Right cardiac atrium (tissue), 5 donors: ENCODE results near the gene PYROXD2. TPM values are rescaled to one million over a fixed set of nuclear protein-coding genes. Genes with fewer than 3 reads are reported as not detected.
A peak's percentile ranks its signal among the peaks of the same experiment; 100 is the strongest.

Experiments used
- ATAC-seq, 2 donors: fragments of 200-7000 bp; cut with Tn5 transposase; one replicate each; pipeline versions ENCODE4 v1.8.0 to v1.9.1; 2020; ENCODE audit warnings: moderate library complexity in 2 of 2, mild to moderate bottlenecking in 1 of 2
- DNase-seq, 3 donors: peaks; one replicate each; pipeline ENCODE4 v3.0.0-alpha.2; 2020
- H3K27ac ChIP-seq: one replicate; pipeline ENCODE4 v1.5.1; 2013; ENCODE audit warnings: mild to moderate bottlenecking, low read length, control low read depth, moderate library complexity
- H3K27me3 ChIP-seq: one replicate; pipeline ENCODE4 v1.6.1; 2013; ENCODE audit not compliant: control insufficient read depth, insufficient read depth
- H3K4me1 ChIP-seq: one replicate; pipeline ENCODE4 v1.6.1; 2013; ENCODE audit warnings: low read length; ENCODE audit not compliant: control insufficient read depth, insufficient read depth
- H3K4me3 ChIP-seq: one replicate; pipeline ENCODE4 v1.5.1; 2013; ENCODE audit warnings: low read length, control low read depth
- H3K9me3 ChIP-seq: one replicate; pipeline ENCODE4 v1.6.1; 2013; ENCODE audit warnings: low read length; ENCODE audit not compliant: control insufficient read depth
- WGBS: extraction: QIAGEN DNeasy Blood & Tissue Kit; methylation state at CpG from one replicate; pipeline ENCODE4 v1.1.7; 2013; 5-methylcytosine and 5-hydroxymethylcytosine counted together
- intact Hi-C, 4 donors: fragments of 100-400 bp; cut with DNase I; formaldehyde crosslinking; loops; one replicate each; pipeline versions ENCODE4 v1.11.0 to v1.14.0; 2022 to 2023
- long read RNA-seq, 4 donors: library from polyadenylated mRNA; unstranded; transcript quantifications; one replicate each; pipeline ENCODE4 v2.0.0, GENCODE V29; 2020 to 2021
- polyA plus RNA-seq: library from polyadenylated mRNA; stranded (reverse); fragments of 200-250 nt; gene quantifications from one replicate; pipeline ENCODE4 v1.2.3, GENCODE V29; 2013
- total RNA-seq, 4 donors: library from RNA; stranded (reverse); fragmentation: NEBNext Ultra II Directional; extraction: Animal tissue kit (Norgen Biotek cat#: 25700); gene quantifications; one replicate each; pipeline ENCODE4 v1.2.1, GENCODE V29; 2021
- donor health status: healthy with polysubstance abuse.
- donor health status: DM: no; HTN: yes; CAD: no.
- donor health status: DM: no; HTN: no; CAD: no.
- donor health status: DM: no; HTN: yes; CAD: no; lungs with severe emphysema.
- donor health status: DM: yes; HTN: yes; CAD: no.

Gene PYROXD2
- total RNA-seq (10 to 100 TPM in 1 of 4 donors, 1 to 10 TPM in 3; 5.3 to 10.8 (median 7.6) TPM), polyA plus RNA-seq (7.9 TPM)
- long read RNA-seq, donor 1, transcript PYROXD2-201 (16 exons, 2,028 nt), result major isoform, 10 of 20 reads
- long read RNA-seq, donor 1, partial matches to known transcripts, result 3 of 20 reads
- long read RNA-seq, donor 1, other reads (novel, unspliced or antisense), result 7 of 20 reads
- long read RNA-seq, donor 2, partial matches to known transcripts, result 0 of 1 reads
- long read RNA-seq, donor 2, other reads (novel, unspliced or antisense), result 1 of 1 reads
- long read RNA-seq, donor 3, transcript PYROXD2-201 (16 exons, 2,028 nt), result major isoform, 10 of 22 reads
- long read RNA-seq, donor 3, partial matches to known transcripts, result 1 of 22 reads
- long read RNA-seq, donor 3, other reads (novel, unspliced or antisense), result 11 of 22 reads
- long read RNA-seq, donor 4, partial matches to known transcripts, result 0 of 7 reads
- long read RNA-seq, donor 4, other reads (novel, unspliced or antisense), result 3 of 7 reads

- peak within 1 kb of the TSS; percentile 21 for H3K27ac ChIP-seq
- H3K4me1 ChIP-seq, result peaks cover 2% of the 10 kb centered on the region
- intact Hi-C loops, result no loop called here
- peak within 1 kb of the TSS; percentile 43 for H3K4me3 ChIP-seq
- H3K9me3 ChIP-seq, result no peaks in the 10 kb centered on the region
- peak; percentile 98 for ATAC-seq
- H3K27me3 ChIP-seq, result no peaks in the 10 kb centered on the region
- DNase-seq, result peak; percentile 94 to 97 (median 97)
- WGBS, result 31% methylated on average over 25 of the region's 25 CpGs
Measured at GRCh38 chr10:98414932-98415730, at the start of gene PYROXD2. Gene PYROXD2, minus strand, starts transcription at chr10:98415182. Its CDS starts 47 bp downstream, at chr10:98415135.

- H3K4me3 ChIP-seq, result no peak overlapping the region
- no peak for DNase-seq
- no peaks in the 10 kb centered on the region for H3K9me3 ChIP-seq
- no peaks in the 10 kb centered on the region for H3K4me1 ChIP-seq
- intact Hi-C loops, result loop anchor here in 1 of 4 donors (10.0 kb wide), 1 partner anchor 201 kb away; no protein-coding TSS in a partner anchor
- no peak overlapping the region for H3K27ac ChIP-seq
- ATAC-seq, result no peak
- no peaks in the 10 kb centered on the region for H3K27me3 ChIP-seq
- WGBS, result 74% methylated on average over 8 of the region's 8 CpGs
Measured at GRCh38 chr10:98463976-98464754, 49.2 kb upstream of the PYROXD2 start.

- Histone ChIP-seq H3K27me3 (no peaks in the 10 kb centered on the region), H3K9me3 (no peaks in the 10 kb centered on the region), H3K27ac (no peak overlapping the region), H3K4me1 (no peaks in the 10 kb centered on the region), H3K4me3 (no peak overlapping the region)
- DNase-seq (no peak), ATAC-seq (no peak)
- WGBS, result 68% methylated on average over 6 of the region's 6 CpGs
- intact Hi-C loops, result loop anchor here in 1 of 4 donors (10.0 kb wide), 1 partner anchor 202 kb away; no protein-coding TSS in a partner anchor
Measured at GRCh38 chr10:98463016-98463415, 48.0 kb upstream of the PYROXD2 start.

GRCh38 chr10:98461500-98461842, 46.5 kb upstream of the PYROXD2 start:
- ATAC-seq (no peak), DNase-seq (no peak)
- intact Hi-C loops, result loop anchor here in 1 of 4 donors (10.0 kb wide), 1 partner anchor 203 kb away; no protein-coding TSS in a partner anchor
- Histone ChIP-seq H3K4me3 (no peak overlapping the region), H3K27ac (peak overlapping the region; percentile 70), H3K27me3 (no peaks in the 10 kb centered on the region), H3K4me1 (no peaks in the 10 kb centered on the region), H3K9me3 (no peaks in the 10 kb centered on the region)
- 87% methylated on average over 3 of the region's 3 CpGs for WGBS

GRCh38 chr10:98460837-98461499, 46.0 kb upstream of the PYROXD2 start:
- Histone ChIP-seq H3K4me1 (no peaks in the 10 kb centered on the region), H3K27me3 (no peaks in the 10 kb centered on the region), H3K27ac (peak overlapping the region; percentile 70), H3K4me3 (no peak overlapping the region), H3K9me3 (no peaks in the 10 kb centered on the region)
- 48% methylated on average over 3 of the region's 3 CpGs for WGBS
- intact Hi-C loops, result loop anchor here in 1 of 4 donors (10.0 kb wide), 1 partner anchor 204 kb away; no protein-coding TSS in a partner anchor
- DNase-seq (peak in 1 of 3 donors; percentile 48), ATAC-seq (peak; percentile 82 to 95)

- WGBS, result 84% methylated on average over 15 of the region's 15 CpGs
- DNase-seq (peak in 1 of 3 donors; percentile 18), ATAC-seq (no peak)
- no peaks in the 10 kb centered on the region for H3K9me3 ChIP-seq
- H3K27me3 ChIP-seq, result no peaks in the 10 kb centered on the region
- no peaks in the 10 kb centered on the region for H3K4me1 ChIP-seq
- no peak overlapping the region for H3K27ac ChIP-seq
- no peak overlapping the region for H3K4me3 ChIP-seq
- intact Hi-C loops, result no loop called here
Measured at GRCh38 chr10:98458809-98459784, 44.1 kb upstream of the PYROXD2 start.

- DNase-seq (no peak), ATAC-seq (no peak)
- WGBS, result 52% methylated on average over 8 of the region's 8 CpGs
- Histone ChIP-seq H3K4me1 (no peaks in the 10 kb centered on the region), H3K27ac (no peak overlapping the region), H3K4me3 (no peak overlapping the region), H3K9me3 (no peaks in the 10 kb centered on the region), H3K27me3 (no peaks in the 10 kb centered on the region)
- intact Hi-C loops, result no loop called here
Measured at GRCh38 chr10:98457721-98458120, 42.7 kb upstream of the PYROXD2 start.

- Histone ChIP-seq H3K9me3 (no peaks in the 10 kb centered on the region), H3K27me3 (no peaks in the 10 kb centered on the region), H3K4me3 (no peak overlapping the region), H3K4me1 (no peaks in the 10 kb centered on the region), H3K27ac (no peak overlapping the region)
- no peak for DNase-seq
- no peak for ATAC-seq
- 77% methylated on average over 12 of the region's 12 CpGs for WGBS
- intact Hi-C loops, result no loop called here
Measured at GRCh38 chr10:98456686-98457482, 41.9 kb upstream of the PYROXD2 start.

- no peak for ATAC-seq
Measured at GRCh38 chr10:98456043-98456570, 41.1 kb upstream of the PYROXD2 start.

More at GRCh38 chr10:98456043-98456570, 41.1 kb upstream of the PYROXD2 start:
- H3K9me3 ChIP-seq, result no peaks in the 10 kb centered on the region
- 90% methylated on average over 4 of the region's 4 CpGs for WGBS
- no peak for DNase-seq
- no peak overlapping the region for H3K27ac ChIP-seq
- H3K27me3 ChIP-seq, result no peaks in the 10 kb centered on the region
- no peak overlapping the region for H3K4me3 ChIP-seq
- no peaks in the 10 kb centered on the region for H3K4me1 ChIP-seq
- intact Hi-C loops, result no loop called here
